Measurements from ENCODE around the gene OBSCN. TPM values are rescaled to one million over a fixed set of nuclear protein-coding genes. Genes with fewer than 3 reads are reported as not detected.

OBSCN gene
- total and polyA plus RNA-seq, 2 of the 13 experiments (the other 11 are each of a cell fraction or from before 2014, with no cell fraction given), result 0.20 TPM

DNA sequence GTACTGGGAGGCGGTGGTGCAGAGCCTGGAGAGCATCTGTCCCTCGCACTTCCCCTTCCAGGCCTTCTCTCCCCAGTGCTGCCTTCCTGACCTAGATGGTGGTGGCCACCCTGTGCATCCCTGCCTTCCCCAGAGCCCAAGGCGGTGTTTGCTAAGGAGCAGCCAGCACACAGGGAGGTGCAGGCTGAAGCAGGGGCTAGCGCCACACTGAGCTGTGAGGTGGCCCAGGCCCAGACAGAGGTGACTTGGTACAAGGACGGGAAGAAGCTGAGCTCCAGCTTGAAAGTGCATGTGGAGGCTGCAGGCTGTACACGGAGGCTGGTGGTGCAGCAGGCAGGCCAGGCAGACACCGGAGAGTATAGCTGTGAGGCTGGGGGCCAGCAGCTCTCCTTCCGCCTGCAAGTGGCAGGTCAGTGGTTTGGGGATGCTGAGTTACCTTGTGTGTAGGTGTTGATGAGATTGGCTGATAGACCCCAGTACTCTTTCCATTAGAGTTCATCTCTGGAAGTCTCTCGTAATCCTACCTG is 51.6 kb downstream of the OBSCN start (continued):
- TF ChIP-seq, protein P1, sequence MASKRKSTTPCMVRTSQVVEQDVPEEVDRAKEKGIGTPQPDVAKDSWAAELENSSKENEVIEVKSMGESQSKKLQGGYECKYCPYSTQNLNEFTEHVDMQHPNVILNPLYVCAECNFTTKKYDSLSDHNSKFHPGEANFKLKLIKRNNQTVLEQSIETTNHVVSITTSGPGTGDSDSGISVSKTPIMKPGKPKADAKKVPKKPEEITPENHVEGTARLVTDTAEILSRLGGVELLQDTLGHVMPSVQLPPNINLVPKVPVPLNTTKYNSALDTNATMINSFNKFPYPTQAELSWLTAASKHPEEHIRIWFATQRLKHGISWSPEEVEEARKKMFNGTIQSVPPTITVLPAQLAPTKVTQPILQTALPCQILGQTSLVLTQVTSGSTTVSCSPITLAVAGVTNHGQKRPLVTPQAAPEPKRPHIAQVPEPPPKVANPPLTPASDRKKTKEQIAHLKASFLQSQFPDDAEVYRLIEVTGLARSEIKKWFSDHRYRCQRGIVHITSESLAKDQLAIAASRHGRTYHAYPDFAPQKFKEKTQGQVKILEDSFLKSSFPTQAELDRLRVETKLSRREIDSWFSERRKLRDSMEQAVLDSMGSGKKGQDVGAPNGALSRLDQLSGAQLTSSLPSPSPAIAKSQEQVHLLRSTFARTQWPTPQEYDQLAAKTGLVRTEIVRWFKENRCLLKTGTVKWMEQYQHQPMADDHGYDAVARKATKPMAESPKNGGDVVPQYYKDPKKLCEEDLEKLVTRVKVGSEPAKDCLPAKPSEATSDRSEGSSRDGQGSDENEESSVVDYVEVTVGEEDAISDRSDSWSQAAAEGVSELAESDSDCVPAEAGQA (IDR thresholded peaks at IDR 0.05; ENCODE audit: low read depth), result no peak
- TF ChIP-seq, protein P1 (CRISPR knock-in tag; IDR thresholded peaks at IDR 0.05; ENCODE audit: borderline replicate concordance), result no peak
- no peak for TF ChIP-seq SOX5 (CRISPR knock-in tag; IDR thresholded peaks at IDR 0.05; ENCODE audit: borderline replicate concordance)
- TF ChIP-seq, protein P2, sequence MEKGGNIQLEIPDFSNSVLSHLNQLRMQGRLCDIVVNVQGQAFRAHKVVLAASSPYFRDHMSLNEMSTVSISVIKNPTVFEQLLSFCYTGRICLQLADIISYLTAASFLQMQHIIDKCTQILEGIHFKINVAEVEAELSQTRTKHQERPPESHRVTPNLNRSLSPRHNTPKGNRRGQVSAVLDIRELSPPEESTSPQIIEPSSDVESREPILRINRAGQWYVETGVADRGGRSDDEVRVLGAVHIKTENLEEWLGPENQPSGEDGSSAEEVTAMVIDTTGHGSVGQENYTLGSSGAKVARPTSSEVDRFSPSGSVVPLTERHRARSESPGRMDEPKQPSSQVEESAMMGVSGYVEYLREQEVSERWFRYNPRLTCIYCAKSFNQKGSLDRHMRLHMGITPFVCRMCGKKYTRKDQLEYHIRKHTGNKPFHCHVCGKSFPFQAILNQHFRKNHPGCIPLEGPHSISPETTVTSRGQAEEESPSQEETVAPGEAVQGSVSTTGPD (CRISPR knock-in tag; IDR thresholded peaks at IDR 0.05), result no peak
- no peak for TF ChIP-seq NFE2 (CRISPR knock-in tag; IDR thresholded peaks at IDR 0.05)
- TF ChIP-seq ZNF331 (CRISPR knock-in tag; IDR thresholded peaks at IDR 0.05), result no peak
- no peak for TF ChIP-seq PAX8 (CRISPR knock-in tag; IDR thresholded peaks at IDR 0.05; ENCODE audit: borderline replicate concordance)
- TF ChIP-seq ZNF619 (CRISPR knock-in tag; IDR thresholded peaks at IDR 0.05), result no peak
- TF ChIP-seq, protein P3, sequence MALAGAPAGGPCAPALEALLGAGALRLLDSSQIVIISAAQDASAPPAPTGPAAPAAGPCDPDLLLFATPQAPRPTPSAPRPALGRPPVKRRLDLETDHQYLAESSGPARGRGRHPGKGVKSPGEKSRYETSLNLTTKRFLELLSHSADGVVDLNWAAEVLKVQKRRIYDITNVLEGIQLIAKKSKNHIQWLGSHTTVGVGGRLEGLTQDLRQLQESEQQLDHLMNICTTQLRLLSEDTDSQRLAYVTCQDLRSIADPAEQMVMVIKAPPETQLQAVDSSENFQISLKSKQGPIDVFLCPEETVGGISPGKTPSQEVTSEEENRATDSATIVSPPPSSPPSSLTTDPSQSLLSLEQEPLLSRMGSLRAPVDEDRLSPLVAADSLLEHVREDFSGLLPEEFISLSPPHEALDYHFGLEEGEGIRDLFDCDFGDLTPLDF (CRISPR knock-in tag; IDR thresholded peaks at IDR 0.05), result no peak
